Fibroblast of mammary gland (primary cell): Measurements from ENCODE around the gene BCKDHA.
A peak's percentile ranks its signal among the peaks of the same experiment; 100 is the strongest.

Source experiments
- DNase-seq: peaks from one replicate; pipeline ENCODE4 v3.0.0-alpha.2; 2010; ENCODE audit warnings: low read depth
- H3K4me3 ChIP-seq: 2 replicates; pipeline ENCODE4 v1.5.1; 2011; ENCODE audit warnings: low read depth, mild to moderate bottlenecking, low read length, moderate library complexity; ENCODE audit not compliant: control insufficient read depth
- CTCF ChIP-seq: conservative IDR thresholded peaks from 2 replicates; pipeline ENCODE4 v1.5.1; 2011; ENCODE audit warnings: low read depth, low read length, inconsistent platforms; ENCODE audit not compliant: control insufficient read depth, insufficient read depth

Gene BCKDHA

GRCh38 chr19:41436674-41436951 is 39.0 kb downstream of the BCKDHA start:
- TF ChIP-seq CTCF, result no peak
- no peak for DNase-seq
- no peak overlapping the region for H3K4me3 ChIP-seq

GRCh38 chr19:41437944-41438574 is 40.4 kb downstream of the BCKDHA start:
- TF ChIP-seq CTCF, result no peak

GRCh38 chr19:41439441-41440222 is 42.0 kb downstream of the BCKDHA start, which contains the start of gene DMAC2:
DMAC2 (minus strand) TSS chr19:41439912; CDS start chr19:41439899, 13 bp downstream.
- TF ChIP-seq CTCF, result peak; percentile 36
- H3K4me3 ChIP-seq, result peak within 1 kb of the TSS; percentile 97
- peak; percentile 97 for DNase-seq

More at GRCh38 chr19:41437944-41438574, 40.4 kb downstream of the BCKDHA start:
- no peak overlapping the region for H3K4me3 ChIP-seq
- DNase-seq, result no peak

GRCh38 chr19:41441321-41441945 is 43.8 kb downstream of the BCKDHA start:
- DNase-seq, result no peak
- no peak for TF ChIP-seq CTCF
- no peak overlapping the region for H3K4me3 ChIP-seq

GRCh38 chr19:41442473-41443355 is 45.1 kb downstream of the BCKDHA start, which contains the start of gene ERICH4:
ERICH4 (plus strand) TSS chr19:41443156; CDS start chr19:41443170, 14 bp downstream.
- no peak within 1 kb of the TSS for H3K4me3 ChIP-seq
- no peak for DNase-seq
- no peak for TF ChIP-seq CTCF

- DNase-seq, result no peak
- no peak for TF ChIP-seq CTCF
These were observed 46.3 kb downstream of the BCKDHA start for GRCh38 chr19:41443813-41444455.

More at GRCh38 chr19:41443813-41444455, 46.3 kb downstream of the BCKDHA start:
- H3K4me3 ChIP-seq, result no peak overlapping the region
